Panc1 (cell line): ENCODE results near the gene PPIA.

Source experiments
- POLR2AphosphoS5 ChIP-seq: IDR thresholded peaks from 2 replicates; pipeline ENCODE4 v1.6.1; 2012; ENCODE audit warnings: mild to moderate bottlenecking, low read depth, low read length, moderate library complexity
- TCF7L2 ChIP-seq: IDR thresholded peaks from 2 replicates; pipeline ENCODE4 v1.6.1; 2011; ENCODE audit warnings: mild to moderate bottlenecking, low read depth, low read length, inconsistent platforms
- TF ChIP-seq, protein P1 (sequence below): fragments of 450-650 bp; IDR thresholded peaks from 2 replicates; pipeline ENCODE4 v1.5.1; 2017; ENCODE audit warnings: mild to moderate bottlenecking
- TF ChIP-seq, protein P2 (sequence below), 2 experiments: IDR thresholded peaks; 2 replicates each; pipeline ENCODE4 v1.6.1; 2011 to 2012; ENCODE audit warnings: low read depth in 2 of 2, control low read depth in 1 of 2, low read length in 1 of 2, mild to moderate bottlenecking in 1 of 2, moderate library complexity in 1 of 2; ENCODE audit not compliant: insufficient read depth in 1 of 2

DNA sequence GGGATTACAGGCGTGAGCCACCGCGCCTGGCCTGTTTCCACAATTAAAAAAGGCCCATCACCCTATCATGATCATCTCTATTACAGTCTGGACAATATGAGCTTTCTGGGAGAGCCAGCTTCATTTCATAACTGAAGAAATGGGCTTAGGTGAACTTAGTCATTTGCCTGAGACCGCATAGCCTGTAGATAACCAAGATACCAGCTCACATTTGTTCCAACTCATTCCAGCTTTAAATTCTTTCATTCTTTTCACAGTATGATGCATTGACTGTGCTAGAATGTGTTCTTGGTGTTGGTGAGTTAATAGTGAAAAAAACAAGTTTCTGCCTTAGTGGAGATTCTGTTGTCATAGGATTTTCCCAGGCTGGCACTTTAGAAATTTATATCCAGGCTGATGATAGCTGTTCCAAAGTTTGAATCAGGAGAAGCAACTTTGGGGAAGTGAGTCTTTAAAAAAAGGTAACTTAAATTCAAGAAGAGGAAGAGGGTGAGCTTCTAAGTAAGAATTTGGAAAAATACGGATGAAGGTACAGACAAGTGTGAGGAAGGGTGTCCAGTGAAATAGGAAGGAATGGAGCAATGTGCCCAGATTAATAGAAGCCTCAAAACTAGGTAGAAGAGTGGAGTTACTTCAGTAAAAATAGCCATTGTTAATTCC, 53.5 kb downstream of the PPIA start:
- TF ChIP-seq, protein P1, sequence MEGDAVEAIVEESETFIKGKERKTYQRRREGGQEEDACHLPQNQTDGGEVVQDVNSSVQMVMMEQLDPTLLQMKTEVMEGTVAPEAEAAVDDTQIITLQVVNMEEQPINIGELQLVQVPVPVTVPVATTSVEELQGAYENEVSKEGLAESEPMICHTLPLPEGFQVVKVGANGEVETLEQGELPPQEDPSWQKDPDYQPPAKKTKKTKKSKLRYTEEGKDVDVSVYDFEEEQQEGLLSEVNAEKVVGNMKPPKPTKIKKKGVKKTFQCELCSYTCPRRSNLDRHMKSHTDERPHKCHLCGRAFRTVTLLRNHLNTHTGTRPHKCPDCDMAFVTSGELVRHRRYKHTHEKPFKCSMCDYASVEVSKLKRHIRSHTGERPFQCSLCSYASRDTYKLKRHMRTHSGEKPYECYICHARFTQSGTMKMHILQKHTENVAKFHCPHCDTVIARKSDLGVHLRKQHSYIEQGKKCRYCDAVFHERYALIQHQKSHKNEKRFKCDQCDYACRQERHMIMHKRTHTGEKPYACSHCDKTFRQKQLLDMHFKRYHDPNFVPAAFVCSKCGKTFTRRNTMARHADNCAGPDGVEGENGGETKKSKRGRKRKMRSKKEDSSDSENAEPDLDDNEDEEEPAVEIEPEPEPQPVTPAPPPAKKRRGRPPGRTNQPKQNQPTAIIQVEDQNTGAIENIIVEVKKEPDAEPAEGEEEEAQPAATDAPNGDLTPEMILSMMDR = no peak
- TF ChIP-seq POLR2AphosphoS5 (no peak), TCF7L2 (no peak)
- TF ChIP-seq, protein P2, sequence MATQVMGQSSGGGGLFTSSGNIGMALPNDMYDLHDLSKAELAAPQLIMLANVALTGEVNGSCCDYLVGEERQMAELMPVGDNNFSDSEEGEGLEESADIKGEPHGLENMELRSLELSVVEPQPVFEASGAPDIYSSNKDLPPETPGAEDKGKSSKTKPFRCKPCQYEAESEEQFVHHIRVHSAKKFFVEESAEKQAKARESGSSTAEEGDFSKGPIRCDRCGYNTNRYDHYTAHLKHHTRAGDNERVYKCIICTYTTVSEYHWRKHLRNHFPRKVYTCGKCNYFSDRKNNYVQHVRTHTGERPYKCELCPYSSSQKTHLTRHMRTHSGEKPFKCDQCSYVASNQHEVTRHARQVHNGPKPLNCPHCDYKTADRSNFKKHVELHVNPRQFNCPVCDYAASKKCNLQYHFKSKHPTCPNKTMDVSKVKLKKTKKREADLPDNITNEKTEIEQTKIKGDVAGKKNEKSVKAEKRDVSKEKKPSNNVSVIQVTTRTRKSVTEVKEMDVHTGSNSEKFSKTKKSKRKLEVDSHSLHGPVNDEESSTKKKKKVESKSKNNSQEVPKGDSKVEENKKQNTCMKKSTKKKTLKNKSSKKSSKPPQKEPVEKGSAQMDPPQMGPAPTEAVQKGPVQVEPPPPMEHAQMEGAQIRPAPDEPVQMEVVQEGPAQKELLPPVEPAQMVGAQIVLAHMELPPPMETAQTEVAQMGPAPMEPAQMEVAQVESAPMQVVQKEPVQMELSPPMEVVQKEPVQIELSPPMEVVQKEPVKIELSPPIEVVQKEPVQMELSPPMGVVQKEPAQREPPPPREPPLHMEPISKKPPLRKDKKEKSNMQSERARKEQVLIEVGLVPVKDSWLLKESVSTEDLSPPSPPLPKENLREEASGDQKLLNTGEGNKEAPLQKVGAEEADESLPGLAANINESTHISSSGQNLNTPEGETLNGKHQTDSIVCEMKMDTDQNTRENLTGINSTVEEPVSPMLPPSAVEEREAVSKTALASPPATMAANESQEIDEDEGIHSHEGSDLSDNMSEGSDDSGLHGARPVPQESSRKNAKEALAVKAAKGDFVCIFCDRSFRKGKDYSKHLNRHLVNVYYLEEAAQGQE (IDR thresholded peaks at IDR 0.05; ENCODE audit: insufficient read depth in 1 of 2, low read depth in 2 of 2, low read length in 1 of 2) = no peak
